ENCODE results near the gene ZNF500. TPM values are rescaled to one million over a fixed set of nuclear protein-coding genes. Genes with fewer than 3 reads are reported as not detected.

ZNF500 gene
- total and polyA plus RNA-seq, 12 donors = 3.8 to 10.5 (median 8.1) TPM

GRCh38 chr16:4736546-4736945 is 30.4 kb downstream of the ZNF500 start:
- no peak for TF ChIP-seq CTCF (IDR thresholded peaks at IDR 0.05)
- Histone ChIP-seq H3K4me1 (peaks cover 2 to 20% (median 15%) of the 10 kb centered on the region in 9 donors), H3K4me3 (no peak overlapping the region), H3K36me3 (peaks cover 0 to 3% (median 0%) of the 10 kb centered on the region in 9 donors), H3K9me3 (no peaks in the 10 kb centered on the region), H3K27ac (no peak overlapping the region), H3K27me3 (no peaks in the 10 kb centered on the region)
- DNase-seq (no peak), ATAC-seq (no peak)
- WGBS, 2 donors = 90 to 92% methylated on average over 4 of the region's 4 CpGs
- intact Hi-C loops (cut with DNase I) = loop anchor here in 2 of 10 donors (5.0 to 10.0 kb wide), 2 partner anchors 61 to 218 kb away; partner anchors contain the start of genes SEC14L5 (in 1 of the 2) and SMIM22 (in 1 of the 2)

- DNase-seq (peak; percentile 90 to 92), ATAC-seq (peak; percentile 80 to 94 (median 88))
- Histone ChIP-seq H3K27me3 (no peaks in the 10 kb centered on the region), H3K4me3 (peak overlapping the region; percentile 77 to 99 (median 93)), H3K4me1 (peaks cover 2 to 20% (median 15%) of the 10 kb centered on the region in 9 donors), H3K9me3 (no peaks in the 10 kb centered on the region), H3K36me3 (peaks cover 0 to 19% (median 0%) of the 10 kb centered on the region in 9 donors), H3K27ac (peak overlapping the region in 9 of 10 donors; percentile 52 to 85 (median 80))
- intact Hi-C loops (cut with DNase I) = loop anchor here in 3 of 10 donors (5.0 to 10.0 kb wide), 3 partner anchors 32 to 220 kb away; partner anchors contain the start of genes SEC14L5 (in 1 of the 3), SMIM22 (in 1 of the 3) and ZNF500 (in 1 of the 3)
- no peak for TF ChIP-seq CTCF (IDR thresholded peaks at IDR 0.05)
- 8% methylated on average over 38 of the region's 38 CpGs for WGBS, 2 donors
Measured at GRCh38 chr16:4734730-4735535, 32.0 kb downstream of the ZNF500 start.

GRCh38 chr16:4734063-4734729 is 32.8 kb downstream of the ZNF500 start, which contains the start of the genes ANKS3 and DNAAF8:
Gene ANKS3 (minus strand): TSS chr16:4734271. CDS start chr16:4730149, 4,122 bp downstream.
Gene DNAAF8 (plus strand): TSS chr16:4734537. CDS start chr16:4736515, 1,978 bp downstream.
- H3K9me3 ChIP-seq = no peaks in the 10 kb centered on the region
- H3K36me3 ChIP-seq = peaks cover 0 to 27% (median 3%) of the 10 kb centered on the region in 9 donors
- WGBS, 2 donors = 1% methylated on average over 64 to 70 of the region's 70 CpGs
- intact Hi-C loops (cut with DNase I) = loop anchor here in 2 of 10 donors (5.0 to 10.0 kb wide), 2 partner anchors 33 to 221 kb away; partner anchors contain the start of genes SEC14L5 (in 1 of the 2) and ZNF500 (in 1 of the 2)
- peak; percentile 95 to 96 for DNase-seq
- no peaks in the 10 kb centered on the region for H3K27me3 ChIP-seq
- ATAC-seq = peak; percentile 96 to 98 (median 98)
- H3K4me3 ChIP-seq = peak within 1 kb of the TSS; percentile 77 to 99 (median 93)
- H3K27ac ChIP-seq = peak within 1 kb of the TSS in 9 of 10 donors; percentile 66 to 85 (median 80)
- H3K4me1 ChIP-seq = peaks cover 2 to 20% (median 15%) of the 10 kb centered on the region in 9 donors
- no peak for TF ChIP-seq CTCF (IDR thresholded peaks at IDR 0.05)

GRCh38 chr16:4733747-4734062 is 33.3 kb downstream of the ZNF500 start:
- Histone ChIP-seq H3K9me3 (no peaks in the 10 kb centered on the region), H3K27ac (peak overlapping the region in 9 of 10 donors; percentile 66 to 85 (median 80)), H3K36me3 (peaks cover 0 to 32% (median 8%) of the 10 kb centered on the region in 9 donors), H3K27me3 (no peaks in the 10 kb centered on the region), H3K4me1 (peaks cover 2 to 20% (median 15%) of the 10 kb centered on the region in 9 donors), H3K4me3 (peak overlapping the region; percentile 77 to 99 (median 93))
- WGBS, 2 donors = 1% methylated on average over 19 of the region's 19 CpGs
- DNase-seq = no peak
- intact Hi-C loops (cut with DNase I) = loop anchor here in 2 of 10 donors (5.0 to 10.0 kb wide), 2 partner anchors 34 to 221 kb away; partner anchors contain the start of genes SEC14L5 (in 1 of the 2) and ZNF500 (in 1 of the 2)
- no peak for TF ChIP-seq CTCF (IDR thresholded peaks at IDR 0.05)
- ATAC-seq = peak in 1 of 8 donors; percentile 1

All from heart right ventricle (tissue), 16 donors.